IPS DF 6.9 (cell line): ENCODE measurements around the gene WASL.
"Not testable (repeated sequence)": the region's sequence is repeated elsewhere in the genome, so short reads cannot be mapped to it uniquely, and the experiment has no call there.

Experiments used
- DNase-seq: peaks from one replicate; pipeline ENCODE4 v3.0.0-alpha.2; 2013; ENCODE audit warnings: low read depth, low spot score
- H3K27ac ChIP-seq: one replicate; pipeline ENCODE4 v1.5.1; 2013; ENCODE audit warnings: low read length, control low read depth
- H3K27me3 ChIP-seq: 2 replicates; pipeline ENCODE4 v1.6.1; 2013; ENCODE audit warnings: mild to moderate bottlenecking, low read length; ENCODE audit not compliant: control insufficient read depth, insufficient read depth
- H3K36me3 ChIP-seq: 2 replicates; pipeline ENCODE4 v1.6.1; 2013; ENCODE audit warnings: low read length; ENCODE audit not compliant: control insufficient read depth, insufficient read depth
- H3K4me1 ChIP-seq: 2 replicates; pipeline ENCODE4 v1.6.1; 2013; ENCODE audit warnings: low read length; ENCODE audit not compliant: control insufficient read depth, insufficient read depth
- H3K4me3 ChIP-seq: 2 replicates; pipeline ENCODE4 v1.5.1; 2013; ENCODE audit warnings: mild to moderate bottlenecking, low read length
- H3K9me3 ChIP-seq: 2 replicates; pipeline ENCODE4 v1.6.1; 2013; ENCODE audit warnings: low read length, inconsistent platforms; ENCODE audit not compliant: control insufficient read depth, insufficient read depth
- WGBS: extraction: QIAGEN DNeasy Blood & Tissue Kit; methylation state at CpG from one replicate; pipeline ENCODE4 v1.1.7; 2013; ENCODE audit warnings: mixed read lengths, missing lambda C conversion rate; ENCODE audit not compliant: insufficient read length, insufficient coverage; 5-methylcytosine and 5-hydroxymethylcytosine counted together

Gene WASL

GRCh38 chr7:123637878-123638277, 110.9 kb downstream of the WASL start:
- H3K27me3 ChIP-seq, result no peaks in the 10 kb centered on the region
- no peak overlapping the region for H3K27ac ChIP-seq
- no peaks in the 10 kb centered on the region for H3K4me1 ChIP-seq
- DNase-seq, result no peak
- H3K36me3 ChIP-seq, result no peaks in the 10 kb centered on the region; the same call in 1 of the 2 replicates
- WGBS, result no CpG with 5 or more reads among the region's 2 CpGs
- no peaks in the 10 kb centered on the region for H3K9me3 ChIP-seq
- H3K4me3 ChIP-seq, result no peak overlapping the region

DNA sequence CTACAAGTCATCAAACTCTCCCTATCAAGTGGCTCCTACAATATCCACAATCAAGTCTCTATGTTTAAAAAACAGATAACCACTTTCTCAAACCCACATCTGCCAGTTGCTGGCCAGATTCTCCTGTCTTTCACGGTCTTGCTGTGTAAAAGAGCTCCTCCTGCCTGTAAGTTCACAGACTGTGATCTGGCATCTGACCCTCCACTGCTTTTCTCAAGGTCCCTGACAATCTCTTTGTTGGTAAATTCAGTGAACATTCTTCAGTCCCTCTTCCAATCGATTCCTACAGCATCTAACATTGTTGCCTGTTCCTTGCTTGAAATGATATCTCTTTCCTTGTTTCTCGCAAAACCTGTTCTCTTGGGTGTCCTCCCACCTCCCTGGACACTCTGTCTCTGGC, 111.6 kb downstream of the WASL start:
- no peak for DNase-seq
- no peak overlapping the region for H3K4me3 ChIP-seq
- no peaks in the 10 kb centered on the region; the same call in 1 of the 2 replicates for H3K36me3 ChIP-seq
- no peaks in the 10 kb centered on the region for H3K9me3 ChIP-seq
- H3K27me3 ChIP-seq, result no peaks in the 10 kb centered on the region
- no CpG with 5 or more reads among the region's 3 CpGs for WGBS
- no peaks in the 10 kb centered on the region for H3K4me1 ChIP-seq
- no peak overlapping the region for H3K27ac ChIP-seq

- H3K9me3 ChIP-seq, result no peaks in the 10 kb centered on the region
- no peaks in the 10 kb centered on the region for H3K4me1 ChIP-seq
- DNase-seq, result no peak
- WGBS, result no CpG with 5 or more reads among the region's 4 CpGs
- H3K27ac ChIP-seq, result no peak overlapping the region
- H3K36me3 ChIP-seq, result no peaks in the 10 kb centered on the region; the same call in 1 of the 2 replicates
- no peaks in the 10 kb centered on the region for H3K27me3 ChIP-seq
- H3K4me3 ChIP-seq, result no peak overlapping the region
These were observed 113.0 kb downstream of the WASL start for GRCh38 chr7:123635551-123636359.

DNA sequence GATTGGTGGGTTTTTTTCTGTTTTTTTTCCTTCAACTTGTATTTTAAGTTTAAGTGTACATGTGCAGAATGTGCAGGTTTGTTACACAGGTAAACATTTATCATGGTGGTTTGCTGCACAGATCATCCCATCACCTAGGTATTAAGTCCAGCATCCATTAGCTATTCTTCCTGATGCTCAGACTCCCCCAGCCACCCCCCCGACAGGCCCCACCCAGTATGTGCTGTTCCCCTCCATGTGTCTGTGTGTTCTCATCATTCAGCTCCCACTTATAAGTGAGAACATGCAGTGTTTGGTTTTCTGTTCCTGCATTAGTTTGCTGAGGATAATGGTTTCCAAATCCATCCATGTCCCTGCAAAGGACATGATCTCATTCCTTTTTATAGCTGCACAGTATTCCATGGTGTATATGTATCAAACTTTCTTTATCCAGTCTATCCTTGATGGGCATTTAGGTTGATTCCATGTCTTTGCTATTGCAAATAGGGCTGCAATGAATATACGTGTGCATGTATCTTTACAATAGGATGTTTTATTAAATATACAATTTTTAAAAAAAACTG, 114.7 kb downstream of the WASL start:
- not testable (repeated sequence) for H3K9me3 ChIP-seq, H3K36me3 ChIP-seq, H3K4me3 ChIP-seq, DNase-seq, H3K27me3 ChIP-seq, H3K27ac ChIP-seq, H3K4me1 ChIP-seq
- no CpG with 5 or more reads among the region's 2 CpGs for WGBS

DNA sequence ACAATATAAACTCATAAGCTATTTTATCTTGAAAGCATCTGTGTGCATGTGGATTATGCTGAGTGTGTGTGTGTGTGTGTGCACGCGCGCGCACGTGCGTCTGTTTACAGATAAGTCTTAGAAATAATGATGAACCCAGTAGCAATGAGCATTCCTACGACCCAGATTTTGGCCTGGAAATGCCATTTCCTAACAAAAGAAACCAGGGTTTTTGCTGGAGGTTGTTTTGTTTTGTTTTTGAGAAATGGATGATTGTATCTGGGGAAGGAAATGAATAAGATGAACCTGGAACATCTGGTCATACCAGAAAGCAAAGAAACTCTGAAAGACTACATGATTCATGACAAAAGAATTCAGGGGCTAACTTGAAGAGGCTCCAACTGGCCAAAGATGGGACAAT, 115.2 kb downstream of the WASL start:
- Histone ChIP-seq H3K27me3 (no peaks in the 10 kb centered on the region), H3K36me3 (no peaks in the 10 kb centered on the region), H3K4me3 (no peak overlapping the region), H3K9me3 (no peaks in the 10 kb centered on the region), H3K27ac (no peak overlapping the region), H3K4me1 (no peaks in the 10 kb centered on the region)
- no CpG with 5 or more reads among the region's 7 CpGs for WGBS
- no peak for DNase-seq

GRCh38 chr7:123632808-123633207, 116.0 kb downstream of the WASL start:
- Histone ChIP-seq H3K4me3 (no peak overlapping the region), H3K27me3 (no peaks in the 10 kb centered on the region), H3K27ac (no peak overlapping the region), H3K36me3 (no peaks in the 10 kb centered on the region), H3K4me1 (no peaks in the 10 kb centered on the region), H3K9me3 (no peaks in the 10 kb centered on the region)
- DNase-seq, result no peak
- WGBS, result no CpG with 5 or more reads among the region's 2 CpGs
